ENCODE data around the gene B3GAT2. TPM values are rescaled to one million over a fixed set of nuclear protein-coding genes. Genes with fewer than 3 reads are reported as not detected.

B3GAT2 gene
- total and polyA plus RNA-seq, 2 of the 13 experiments (the other 11 are each of a cell fraction or from before 2014, with no cell fraction given), result 0.01 to 0.02 TPM

GRCh38 chr6:70955441-70956190 is 1.2 kb downstream of the B3GAT2 start (continued):
- TF ChIP-seq SP140L (CRISPR knock-in tag; IDR thresholded peaks at IDR 0.05; ENCODE audit: borderline replicate concordance) (no peak), ZSCAN9 (CRISPR knock-in tag; IDR thresholded peaks at IDR 0.05; ENCODE audit: borderline replicate concordance) (no peak), ZNF264 (CRISPR knock-in tag; IDR thresholded peaks at IDR 0.05) (no peak), ZNF142 (CRISPR knock-in tag; IDR thresholded peaks at IDR 0.05) (peak; percentile 76), ZNF629 (CRISPR knock-in tag; conservative IDR thresholded peaks at IDR 0.05) (no peak), ZNF547 (CRISPR knock-in tag; IDR thresholded peaks at IDR 0.05) (peak; percentile 83; the same call in 1 of the 2 replicates), ZNF441 (CRISPR knock-in tag; IDR thresholded peaks at IDR 0.05; ENCODE audit: borderline replicate concordance) (peak; percentile 83), HOXA7 (CRISPR knock-in tag; IDR thresholded peaks at IDR 0.05) (no peak), ZNF766 (CRISPR knock-in tag; IDR thresholded peaks at IDR 0.05; ENCODE audit: borderline replicate concordance) (peak; percentile 89; the same call in 1 of the 2 replicates), CENPX (CRISPR knock-in tag; IDR thresholded peaks at IDR 0.05) (no peak), ZNF580 (CRISPR knock-in tag; IDR thresholded peaks at IDR 0.05; ENCODE audit: borderline replicate concordance, low read depth) (peak; percentile 63; the same call in 1 of the 2 replicates), MAFG (CRISPR knock-in tag; IDR thresholded peaks at IDR 0.05) (no peak), ZNF639 (CRISPR knock-in tag; conservative IDR thresholded peaks at IDR 0.05) (no peak), KDM5B (CRISPR knock-in tag; IDR thresholded peaks at IDR 0.05; ENCODE audit: borderline replicate concordance) (peak; percentile 51; the same call in 1 of the 2 replicates), ZFP82 (CRISPR knock-in tag; IDR thresholded peaks at IDR 0.05; ENCODE audit: borderline replicate concordance) (no peak)
- TF ChIP-seq, protein P1, sequence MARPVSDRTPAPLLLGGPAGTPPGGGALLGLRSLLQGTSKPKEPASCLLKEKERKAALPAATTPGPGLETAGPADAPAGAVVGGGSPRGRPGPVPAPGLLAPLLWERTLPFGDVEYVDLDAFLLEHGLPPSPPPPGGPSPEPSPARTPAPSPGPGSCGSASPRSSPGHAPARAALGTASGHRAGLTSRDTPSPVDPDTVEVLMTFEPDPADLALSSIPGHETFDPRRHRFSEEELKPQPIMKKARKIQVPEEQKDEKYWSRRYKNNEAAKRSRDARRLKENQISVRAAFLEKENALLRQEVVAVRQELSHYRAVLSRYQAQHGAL (CRISPR knock-in tag; IDR thresholded peaks at IDR 0.05; ENCODE audit: not compliant biosample characterization), result no peak
- TF ChIP-seq, protein P2, sequence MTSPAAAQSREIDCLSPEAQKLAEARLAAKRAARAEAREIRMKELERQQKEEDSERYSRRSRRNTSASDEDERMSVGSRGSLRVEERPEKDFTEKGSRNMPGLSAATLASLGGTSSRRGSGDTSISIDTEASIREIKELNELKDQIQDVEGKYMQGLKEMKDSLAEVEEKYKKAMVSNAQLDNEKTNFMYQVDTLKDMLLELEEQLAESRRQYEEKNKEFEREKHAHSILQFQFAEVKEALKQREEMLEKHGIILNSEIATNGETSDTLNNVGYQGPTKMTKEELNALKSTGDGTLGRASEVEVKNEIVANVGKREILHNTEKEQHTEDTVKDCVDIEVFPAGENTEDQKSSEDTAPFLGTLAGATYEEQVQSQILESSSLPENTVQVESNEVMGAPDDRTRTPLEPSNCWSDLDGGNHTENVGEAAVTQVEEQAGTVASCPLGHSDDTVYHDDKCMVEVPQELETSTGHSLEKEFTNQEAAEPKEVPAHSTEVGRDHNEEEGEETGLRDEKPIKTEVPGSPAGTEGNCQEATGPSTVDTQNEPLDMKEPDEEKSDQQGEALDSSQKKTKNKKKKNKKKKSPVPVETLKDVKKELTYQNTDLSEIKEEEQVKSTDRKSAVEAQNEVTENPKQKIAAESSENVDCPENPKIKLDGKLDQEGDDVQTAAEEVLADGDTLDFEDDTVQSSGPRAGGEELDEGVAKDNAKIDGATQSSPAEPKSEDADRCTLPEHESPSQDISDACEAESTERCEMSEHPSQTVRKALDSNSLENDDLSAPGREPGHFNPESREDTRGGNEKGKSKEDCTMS (CRISPR knock-in tag; conservative IDR thresholded peaks at IDR 0.05), result no peak

Measured in HepG2 (cell line).